GM12872 (cell line): Measurements from ENCODE around the gene SLC7A5.

Experiments
- TF ChIP-seq, protein P1 (sequence below): IDR thresholded peaks from 3 replicates; pipeline ENCODE4 v1.5.1; 2011; ENCODE audit warnings: low read depth, mild to moderate bottlenecking, low read length, moderate library complexity; ENCODE audit not compliant: insufficient read depth

Gene SLC7A5

DNA sequence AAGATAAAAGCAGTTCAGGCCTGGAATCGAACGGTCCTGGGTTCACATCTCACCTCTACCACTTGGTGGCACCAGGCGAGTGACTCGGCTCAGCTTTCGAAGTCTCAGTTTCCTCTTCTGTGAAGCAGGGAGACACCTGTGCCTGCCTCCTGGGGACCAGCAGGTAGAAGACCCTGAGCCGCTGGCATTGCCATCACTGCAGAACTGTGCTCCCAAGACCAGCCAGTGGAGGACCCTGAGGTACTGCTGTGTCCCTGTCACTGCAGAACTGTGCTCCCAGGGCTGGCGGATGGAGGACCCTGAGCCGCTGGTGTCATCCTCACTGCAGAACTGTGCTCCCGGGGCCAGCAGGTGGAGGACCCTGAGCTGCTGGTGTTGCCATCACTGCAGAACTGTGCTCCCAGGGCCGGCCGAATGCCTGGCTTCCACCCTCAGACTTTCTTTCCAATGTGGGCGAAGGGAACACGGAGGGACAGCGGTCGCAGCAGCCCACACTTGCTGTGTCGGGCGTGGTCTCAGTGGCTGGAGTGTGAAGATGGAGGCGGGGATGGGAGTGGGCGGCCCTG, 8.7 kb upstream of the SLC7A5 start:
- TF ChIP-seq, protein P1, sequence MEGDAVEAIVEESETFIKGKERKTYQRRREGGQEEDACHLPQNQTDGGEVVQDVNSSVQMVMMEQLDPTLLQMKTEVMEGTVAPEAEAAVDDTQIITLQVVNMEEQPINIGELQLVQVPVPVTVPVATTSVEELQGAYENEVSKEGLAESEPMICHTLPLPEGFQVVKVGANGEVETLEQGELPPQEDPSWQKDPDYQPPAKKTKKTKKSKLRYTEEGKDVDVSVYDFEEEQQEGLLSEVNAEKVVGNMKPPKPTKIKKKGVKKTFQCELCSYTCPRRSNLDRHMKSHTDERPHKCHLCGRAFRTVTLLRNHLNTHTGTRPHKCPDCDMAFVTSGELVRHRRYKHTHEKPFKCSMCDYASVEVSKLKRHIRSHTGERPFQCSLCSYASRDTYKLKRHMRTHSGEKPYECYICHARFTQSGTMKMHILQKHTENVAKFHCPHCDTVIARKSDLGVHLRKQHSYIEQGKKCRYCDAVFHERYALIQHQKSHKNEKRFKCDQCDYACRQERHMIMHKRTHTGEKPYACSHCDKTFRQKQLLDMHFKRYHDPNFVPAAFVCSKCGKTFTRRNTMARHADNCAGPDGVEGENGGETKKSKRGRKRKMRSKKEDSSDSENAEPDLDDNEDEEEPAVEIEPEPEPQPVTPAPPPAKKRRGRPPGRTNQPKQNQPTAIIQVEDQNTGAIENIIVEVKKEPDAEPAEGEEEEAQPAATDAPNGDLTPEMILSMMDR: peak; percentile 41; the same call in 2 of the 3 replicates

DNA sequence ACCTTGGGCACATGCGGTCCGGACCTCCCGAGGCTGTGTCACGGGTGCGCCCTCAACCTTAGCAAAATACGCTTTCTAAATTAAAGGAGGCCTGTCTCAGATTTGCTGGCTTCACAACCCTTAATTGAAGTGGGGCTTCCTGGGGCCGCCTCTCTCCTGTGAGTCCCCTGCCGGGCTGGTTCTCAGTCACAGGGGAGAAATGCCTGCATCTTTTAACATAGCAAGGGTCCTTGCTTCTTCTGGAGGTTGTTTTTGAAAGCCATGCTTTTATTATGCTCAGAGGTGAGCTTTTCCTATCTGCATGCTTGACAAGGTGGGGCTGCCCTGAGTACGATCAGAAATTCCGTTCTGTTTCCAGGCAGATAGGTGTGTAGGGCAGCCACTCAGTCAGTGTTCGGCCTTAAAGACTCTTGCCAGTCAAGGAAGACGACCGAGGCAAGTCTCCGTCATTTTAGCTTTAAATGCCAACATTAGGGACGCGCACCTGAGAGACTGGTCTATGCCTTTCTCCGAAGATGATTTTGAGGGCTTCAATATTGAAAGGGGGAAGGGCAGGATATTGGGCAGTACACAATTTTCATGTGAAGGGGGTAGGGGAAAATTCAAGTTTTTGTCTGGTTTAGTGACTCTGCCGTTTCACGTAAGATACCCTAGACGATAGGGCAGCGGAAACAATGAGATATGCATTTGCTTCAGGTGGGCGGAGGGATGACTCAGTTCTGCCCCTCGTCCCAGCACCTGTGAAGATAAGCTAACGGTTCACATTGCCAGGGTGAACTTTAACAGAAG, 5.5 kb upstream of the SLC7A5 start:
- TF ChIP-seq, protein P1: no peak

DNA sequence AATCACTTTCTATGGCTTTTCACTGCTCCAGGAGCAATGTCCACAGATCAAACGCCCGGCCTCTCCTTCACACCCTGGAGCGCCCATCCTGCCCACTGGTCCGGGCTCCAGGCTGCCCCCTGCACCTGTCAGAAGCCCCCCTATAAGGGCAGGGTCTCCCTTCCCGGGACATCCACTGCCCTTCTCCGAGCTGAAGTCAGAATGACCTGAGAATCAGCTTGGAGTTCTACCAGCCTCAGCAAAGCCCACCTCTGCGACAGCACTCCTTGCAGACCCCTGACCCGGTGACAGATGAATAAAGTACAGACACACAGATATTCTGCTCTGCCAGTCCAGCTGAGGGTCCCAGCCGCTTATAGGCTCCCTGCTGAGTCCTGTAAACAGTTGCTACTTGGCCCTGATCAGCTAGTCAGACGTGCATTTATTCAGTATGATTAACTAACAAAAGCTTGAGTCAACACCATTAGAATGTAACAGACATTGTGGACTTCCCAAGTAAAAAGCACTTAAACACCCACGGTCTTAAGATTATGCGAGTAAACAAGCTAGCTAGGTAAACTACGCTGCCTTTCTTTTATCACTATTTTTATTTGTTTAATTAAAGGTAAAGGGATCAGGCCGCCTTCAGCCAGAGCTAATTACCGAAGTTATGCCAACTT, 4.8 kb downstream of the SLC7A5 start:
- TF ChIP-seq, protein P1: no peak

DNA sequence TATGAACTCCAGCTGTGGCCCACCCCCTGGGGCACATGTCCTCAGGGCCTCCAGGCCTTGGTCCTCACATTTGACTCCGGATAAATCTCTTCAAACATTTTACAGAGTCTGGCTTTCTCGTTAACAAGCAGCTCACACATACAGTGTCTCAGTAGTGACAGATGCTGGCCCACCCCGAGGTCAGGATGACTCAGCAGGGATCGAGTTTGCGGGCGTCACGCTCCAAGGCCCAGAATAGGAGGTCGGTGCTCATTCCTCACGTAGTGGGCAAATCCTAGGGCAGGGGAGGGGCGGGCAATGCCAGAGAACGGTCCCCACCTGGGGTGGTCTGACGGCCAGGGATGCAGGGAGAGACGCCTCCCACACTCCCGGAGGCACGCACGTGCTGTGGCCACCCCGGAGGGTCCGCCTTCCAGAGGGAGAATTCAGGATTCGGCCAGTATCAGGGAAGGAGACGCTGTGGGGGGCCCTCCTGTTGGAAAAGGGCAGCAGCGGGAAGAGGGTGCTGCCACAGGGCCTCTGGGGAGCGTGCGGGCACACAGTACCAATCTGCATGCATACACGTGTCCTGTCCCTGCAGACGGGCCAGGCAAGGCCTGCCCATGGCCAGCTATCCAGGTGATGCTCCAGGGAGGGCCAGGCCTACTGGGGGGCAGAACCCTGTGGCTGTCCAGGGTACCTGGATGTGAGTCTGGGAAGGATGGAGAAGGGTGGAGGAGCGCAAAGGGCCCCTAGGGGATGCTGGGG, 8.6 kb downstream of the SLC7A5 start:
- TF ChIP-seq, protein P1: no peak

DNA sequence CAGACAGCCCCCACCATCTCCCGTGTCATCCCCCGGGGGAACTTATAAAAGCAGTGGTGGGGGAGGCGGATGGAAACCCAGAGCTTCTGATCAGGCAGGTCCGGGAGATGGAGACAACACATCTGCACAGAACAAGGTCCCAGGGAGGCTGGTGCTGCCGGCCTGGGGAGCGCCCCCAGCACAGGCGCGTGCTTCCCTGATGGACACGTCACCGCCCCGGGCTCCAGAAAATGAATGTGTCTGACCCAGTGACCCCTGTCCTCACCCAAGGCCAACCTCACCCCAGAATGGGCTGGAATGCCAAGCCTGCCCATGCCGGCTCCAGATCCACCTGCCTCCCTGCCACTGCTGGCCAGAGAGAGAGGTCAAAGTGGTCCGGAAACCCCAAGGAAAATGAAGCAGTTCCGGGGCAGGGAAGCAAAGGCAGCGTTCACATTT, 12.5 kb downstream of the SLC7A5 start:
- TF ChIP-seq, protein P1: no peak

DNA sequence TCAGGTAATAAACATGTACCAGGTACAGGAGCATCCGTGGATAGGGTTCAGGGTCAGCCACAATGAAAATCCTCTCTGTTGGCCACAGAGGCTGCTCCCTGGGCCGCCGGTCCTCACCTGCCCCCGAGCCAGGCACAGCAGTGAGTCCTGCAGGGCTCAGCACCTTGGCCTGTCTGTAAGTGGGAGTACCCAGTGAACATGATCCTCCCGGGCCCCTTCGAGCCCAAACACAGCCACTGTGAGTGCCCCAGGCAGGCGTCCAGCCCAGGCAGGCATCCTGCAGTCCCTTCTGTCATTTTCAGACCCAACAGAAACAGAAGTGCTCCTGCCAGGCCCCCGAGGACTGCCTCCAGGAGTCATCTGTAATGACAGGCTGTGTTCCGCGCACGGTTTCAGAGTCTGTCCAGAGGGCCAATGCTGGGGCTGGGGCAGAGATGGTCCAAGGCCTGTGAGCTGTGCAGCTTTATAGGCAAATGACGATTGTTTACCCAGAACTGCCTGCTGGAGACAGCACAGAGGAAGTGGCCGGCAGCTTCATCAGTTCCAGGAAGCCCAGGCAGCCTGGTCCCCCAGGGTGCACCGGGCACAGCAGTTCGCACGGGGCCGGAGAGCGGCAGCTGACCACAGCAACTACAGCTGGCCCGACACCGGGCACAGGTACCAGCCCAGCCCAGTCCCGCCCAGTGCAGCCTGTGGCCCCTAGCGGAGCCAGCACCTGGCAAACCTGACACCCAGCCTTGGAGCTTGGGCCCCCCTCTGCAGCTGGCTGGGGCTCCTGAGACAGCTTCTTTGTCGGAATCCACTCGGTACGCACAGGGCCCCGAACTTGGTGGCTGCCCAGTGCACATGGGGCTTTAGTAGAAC, 13.2 kb downstream of the SLC7A5 start:
- TF ChIP-seq, protein P1: no peak
